ENCODE data around the gene MMS19.
"Not testable (repeated sequence)": the region's sequence is repeated elsewhere in the genome, so short reads cannot be mapped to it uniquely, and the experiment has no call there.

The MMS19 gene

DNA sequence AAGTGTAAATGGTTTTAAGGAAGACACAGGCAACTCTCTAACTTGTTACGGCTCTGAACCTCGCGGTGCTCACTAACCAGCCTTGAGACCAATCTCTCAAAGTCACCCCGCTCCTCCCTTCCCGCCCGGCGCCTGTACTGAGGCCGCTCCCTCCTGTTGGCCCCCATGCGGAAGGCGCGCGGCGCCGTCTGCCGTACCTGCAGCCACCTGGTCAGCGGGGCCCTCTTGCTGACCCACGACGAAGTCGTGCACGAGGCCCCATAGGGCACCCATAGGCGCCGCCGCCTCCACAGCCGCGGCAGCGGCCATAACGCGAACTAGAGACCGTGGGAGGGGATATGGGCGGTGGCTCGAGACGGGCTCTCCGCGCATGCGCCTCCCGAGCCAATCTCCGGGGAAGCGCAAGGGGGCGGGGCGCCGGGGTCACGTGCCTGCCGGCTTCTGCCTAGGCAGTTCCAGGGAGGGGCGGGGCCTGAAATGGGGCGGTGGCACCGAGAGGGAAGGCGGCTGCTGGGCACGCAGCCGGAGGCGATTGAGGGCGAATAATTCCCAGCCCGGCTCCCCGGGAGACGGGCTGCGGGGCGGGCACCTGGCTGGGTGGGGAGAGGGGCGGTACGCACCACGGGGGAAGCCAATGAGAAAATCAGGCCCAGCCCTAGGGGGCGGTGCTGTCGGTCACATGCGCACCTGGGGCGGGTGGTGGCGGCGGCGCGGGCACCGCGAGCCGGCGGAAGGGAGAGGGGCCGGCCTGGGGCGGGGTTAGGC is at the start of gene MMS19:
Gene MMS19 (minus strand): TSS at position 347 of the 765 bp plus-strand sequence. CDS start 38 bp downstream, at position 309.
- DNase-seq: peak; percentile 99

DNA sequence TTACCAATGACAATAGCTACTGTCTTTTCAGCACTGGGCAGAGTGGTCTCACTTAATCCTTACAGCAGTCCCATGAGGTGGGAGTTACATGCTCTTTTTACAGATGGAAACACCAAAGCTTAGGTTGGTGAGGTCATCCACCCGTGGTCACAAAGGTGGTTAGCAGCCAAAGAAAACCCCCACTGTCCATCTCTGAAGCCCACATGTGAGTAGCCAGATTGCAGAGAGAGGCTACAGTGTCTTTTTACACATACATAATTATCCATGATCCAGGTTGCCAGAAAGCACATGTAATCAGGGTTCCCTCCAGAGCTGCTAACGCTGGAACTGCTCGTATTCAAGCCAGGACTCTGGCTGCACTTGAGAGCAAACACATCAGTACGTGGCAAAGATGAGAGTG is 49.7 kb upstream of the MMS19 start:
- no peak for DNase-seq

DNA sequence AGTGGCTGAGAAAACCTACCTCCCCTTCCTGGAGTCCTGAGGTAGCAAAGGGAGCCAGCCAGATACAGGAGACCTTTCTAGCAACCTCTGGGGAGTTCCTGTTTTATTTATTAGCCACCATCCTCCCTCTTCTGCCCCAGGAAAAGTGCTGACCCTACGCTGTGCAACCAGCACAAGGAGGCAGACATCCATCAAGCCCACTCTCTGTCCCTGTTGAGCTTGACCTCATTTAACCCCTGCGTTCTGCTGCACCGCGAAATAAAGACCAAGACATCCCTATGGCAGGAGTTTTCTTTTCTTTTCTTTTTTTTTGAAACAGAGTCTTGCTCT is 49.0 kb upstream of the MMS19 start:
- no peak for DNase-seq

DNA sequence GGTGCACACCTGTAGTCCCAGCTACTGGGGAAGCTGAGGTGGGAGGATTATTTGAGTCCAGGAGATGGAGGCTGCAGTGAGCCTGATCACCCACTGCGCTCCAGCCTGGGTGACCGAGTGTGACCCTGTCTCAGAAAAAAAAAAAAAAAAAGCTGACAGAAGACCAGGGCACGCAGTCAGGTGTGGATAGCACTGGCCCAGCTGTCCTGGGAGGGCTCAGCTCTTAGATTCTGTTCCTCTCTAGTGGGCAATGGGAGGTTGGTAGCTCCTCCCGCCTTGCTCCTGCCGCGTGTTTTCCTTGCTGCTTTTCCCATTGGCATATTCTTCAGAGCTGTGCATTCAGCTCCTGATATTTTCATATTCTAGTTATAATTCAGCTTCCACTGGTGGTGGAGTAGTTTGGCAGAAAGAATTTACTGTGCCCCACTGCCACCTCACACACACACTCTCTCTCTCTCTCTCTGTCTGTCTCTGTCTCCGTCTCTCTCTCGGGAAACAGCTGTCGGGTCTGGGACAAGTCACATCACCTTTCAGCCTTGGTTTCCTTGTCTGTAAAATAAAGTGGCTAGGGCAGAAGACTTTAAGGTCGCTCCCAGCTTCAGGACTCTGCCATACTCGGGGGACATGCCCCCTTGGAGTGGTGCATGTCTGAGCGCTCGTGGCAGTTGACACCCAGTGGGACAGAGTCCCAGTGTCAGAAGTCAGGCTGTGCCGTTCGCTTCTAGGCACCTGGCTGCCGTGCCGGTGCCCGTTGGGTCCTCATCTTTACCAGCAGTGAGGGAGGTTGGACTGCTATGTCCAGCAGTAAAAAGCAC is 48.4 kb upstream of the MMS19 start:
- no peak for DNase-seq

- DNase-seq: no peak
Observed at GRCh38 chr10:97543025-97543546, 44.9 kb upstream of the MMS19 start.

DNA sequence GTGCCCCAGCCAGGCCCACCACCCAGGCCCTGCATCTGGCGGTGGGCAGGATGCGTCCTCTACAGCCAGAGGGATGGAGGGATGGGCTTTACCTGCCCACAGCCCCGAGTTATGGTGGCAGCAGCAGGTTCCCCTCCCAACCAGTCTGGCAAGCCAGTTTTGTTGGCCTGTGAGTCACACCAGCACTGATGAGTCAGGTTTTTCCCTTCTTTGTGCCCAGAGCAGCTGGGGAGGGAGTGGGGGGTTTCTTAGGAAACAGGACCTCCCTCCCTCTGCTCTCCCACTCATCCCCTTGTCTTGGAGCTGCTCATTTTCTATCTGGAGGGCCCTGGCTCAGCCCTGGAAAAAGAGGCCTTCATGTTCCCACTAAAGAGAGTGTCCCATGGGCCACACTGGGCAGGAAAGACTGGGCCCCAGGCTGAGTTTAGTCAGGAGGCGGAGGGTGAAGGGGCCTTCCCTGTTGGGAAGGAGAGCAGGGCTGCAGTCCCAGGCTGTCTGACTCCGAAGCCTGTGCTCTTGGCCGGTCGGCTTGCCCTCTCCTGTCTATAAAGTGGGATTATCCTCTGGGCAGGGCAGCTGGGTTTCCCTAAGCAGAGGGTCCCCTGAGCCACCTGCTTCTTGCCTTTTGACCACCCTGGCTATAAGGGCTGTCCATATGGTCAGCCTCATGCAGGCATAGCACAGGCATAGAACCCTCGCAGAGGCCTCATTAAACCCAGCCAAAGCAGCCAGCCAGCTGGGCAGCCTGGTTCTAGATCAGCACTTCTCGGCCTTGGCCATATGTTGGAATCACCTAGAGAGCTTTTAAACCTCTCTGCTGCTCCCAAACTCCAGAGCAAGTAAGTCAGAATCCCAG is 44.2 kb upstream of the MMS19 start:
- DNase-seq: no peak

DNA sequence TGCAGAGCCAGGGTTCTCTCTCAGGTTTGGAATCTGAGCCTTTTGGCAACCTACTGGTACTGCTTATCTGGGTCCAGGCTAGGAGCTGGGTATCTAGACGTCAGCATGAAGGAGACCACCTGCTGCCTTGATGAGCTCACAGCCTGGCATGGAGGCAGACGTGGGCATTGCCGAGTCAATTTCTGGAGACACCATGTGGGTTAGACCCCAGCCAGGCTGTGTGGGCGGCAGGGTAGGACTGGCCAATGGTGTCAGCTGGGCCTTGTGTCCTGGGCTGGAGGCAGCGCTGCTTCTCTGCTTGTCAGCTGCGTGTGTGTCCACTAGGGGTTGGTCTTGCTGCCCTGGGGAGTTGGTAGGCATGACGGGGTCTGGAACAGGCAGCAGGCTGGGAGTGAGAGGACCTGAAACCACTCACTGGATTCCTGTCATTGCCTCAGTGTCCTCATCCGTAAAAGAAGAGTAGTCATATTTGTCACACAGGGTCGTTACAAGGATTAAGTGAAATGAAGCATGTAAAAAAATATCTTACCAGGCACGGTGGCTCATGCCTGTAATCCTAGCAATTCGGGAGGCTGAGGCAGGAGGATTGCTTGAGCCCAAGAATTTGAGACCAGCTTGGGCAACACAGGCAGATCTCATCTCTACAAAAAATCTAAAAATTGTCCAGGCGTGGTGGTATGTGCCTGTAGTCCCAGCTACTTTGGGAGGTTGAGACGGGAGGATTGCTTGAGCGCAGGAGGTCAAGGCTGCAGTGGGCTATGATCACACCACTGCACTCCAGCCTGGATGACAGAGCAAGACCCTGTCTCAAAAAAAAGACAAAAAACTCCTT is 42.7 kb upstream of the MMS19 start:
- no peak for DNase-seq

GRCh38 chr10:97539523-97540200 is 41.4 kb upstream of the MMS19 start:
- DNase-seq: no peak

GRCh38 chr10:97538839-97539238 is 40.6 kb upstream of the MMS19 start:
- no peak for DNase-seq

GRCh38 chr10:97538411-97538810 is 40.2 kb upstream of the MMS19 start:
- no peak for DNase-seq

DNA sequence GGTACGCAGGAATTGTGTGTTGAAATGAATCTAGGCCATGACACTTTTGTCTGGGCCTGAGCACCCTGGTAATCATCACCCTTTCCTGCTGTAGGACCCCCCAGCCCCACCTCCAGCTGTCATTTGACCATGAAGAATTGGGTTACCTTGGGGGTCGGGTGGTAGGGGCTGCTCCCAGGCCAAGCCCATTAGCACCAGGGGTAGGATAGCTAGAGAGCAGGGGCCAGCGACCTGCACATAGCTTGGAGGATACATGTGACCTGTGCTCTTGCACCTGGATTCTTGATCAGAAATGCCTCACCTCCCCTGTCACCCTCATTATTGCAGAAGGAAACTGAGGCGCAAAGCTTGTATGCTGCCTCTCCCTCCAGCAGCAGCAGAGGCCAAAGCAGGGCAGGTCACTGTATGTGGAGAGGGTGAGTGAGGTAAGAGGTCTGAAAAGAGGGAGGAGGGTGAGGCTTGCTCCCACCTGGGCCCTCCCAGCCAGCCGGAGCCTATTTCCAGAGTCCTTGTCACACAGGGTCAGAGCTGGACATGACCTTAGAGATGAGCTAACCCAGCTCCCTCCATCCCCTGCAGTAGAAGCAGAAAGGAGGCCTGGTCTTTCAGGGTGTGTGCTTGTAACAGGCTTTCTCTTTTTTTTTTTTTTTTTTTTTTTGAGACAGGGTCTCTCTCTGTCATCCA is 39.1 kb upstream of the MMS19 start:
- no peak for DNase-seq

DNA sequence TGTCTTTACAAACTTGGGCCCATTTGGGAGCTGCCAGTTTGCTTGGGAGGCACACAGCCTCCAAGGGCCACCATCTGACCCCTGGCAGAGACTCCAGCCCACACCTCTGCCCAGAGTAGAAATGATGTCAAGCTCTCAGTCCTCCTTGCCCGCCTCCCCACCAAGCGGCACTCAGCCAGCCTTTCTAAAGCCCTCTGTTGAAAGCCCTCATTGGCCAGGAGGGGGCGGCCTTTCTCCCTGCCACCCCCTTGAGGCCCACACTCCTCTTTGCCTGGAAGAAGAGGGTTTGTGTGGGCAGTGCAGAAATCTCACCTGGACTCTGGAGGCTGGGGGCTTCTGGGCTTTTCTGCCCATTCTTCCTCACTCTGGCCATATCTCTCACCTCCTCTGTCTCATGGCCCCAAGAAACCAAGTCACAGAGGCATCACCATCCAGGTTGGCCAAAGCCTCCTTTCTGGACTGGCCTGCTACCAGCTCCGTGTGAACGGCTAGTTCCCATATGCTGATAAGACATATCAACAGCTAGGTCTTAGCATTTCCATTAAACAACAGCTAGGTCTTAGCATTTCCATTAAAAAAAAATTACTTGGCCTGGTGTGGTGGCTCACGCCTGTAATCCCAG is 36.6 kb upstream of the MMS19 start:
- DNase-seq: no peak

DNA sequence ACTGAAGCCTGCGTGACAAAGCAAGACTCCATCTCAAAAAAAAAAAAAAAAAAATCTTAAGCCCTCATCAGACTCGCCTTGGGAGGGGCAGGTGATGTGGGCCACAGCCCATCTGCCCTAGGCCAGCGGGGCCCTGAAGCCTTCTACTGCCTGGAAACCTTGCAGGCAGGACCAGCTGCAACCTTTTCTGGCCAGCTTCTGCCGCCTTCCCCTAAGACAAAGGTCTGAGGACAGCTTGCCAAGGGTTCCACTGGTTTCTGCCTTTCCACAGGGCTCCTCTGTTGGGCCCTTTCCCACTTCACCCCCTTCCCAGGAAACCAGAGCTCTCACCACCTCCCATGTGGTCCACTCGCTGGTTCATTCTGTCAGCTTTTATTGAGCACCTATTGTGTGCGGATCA is 35.7 kb upstream of the MMS19 start:
- DNase-seq: no peak

DNA sequence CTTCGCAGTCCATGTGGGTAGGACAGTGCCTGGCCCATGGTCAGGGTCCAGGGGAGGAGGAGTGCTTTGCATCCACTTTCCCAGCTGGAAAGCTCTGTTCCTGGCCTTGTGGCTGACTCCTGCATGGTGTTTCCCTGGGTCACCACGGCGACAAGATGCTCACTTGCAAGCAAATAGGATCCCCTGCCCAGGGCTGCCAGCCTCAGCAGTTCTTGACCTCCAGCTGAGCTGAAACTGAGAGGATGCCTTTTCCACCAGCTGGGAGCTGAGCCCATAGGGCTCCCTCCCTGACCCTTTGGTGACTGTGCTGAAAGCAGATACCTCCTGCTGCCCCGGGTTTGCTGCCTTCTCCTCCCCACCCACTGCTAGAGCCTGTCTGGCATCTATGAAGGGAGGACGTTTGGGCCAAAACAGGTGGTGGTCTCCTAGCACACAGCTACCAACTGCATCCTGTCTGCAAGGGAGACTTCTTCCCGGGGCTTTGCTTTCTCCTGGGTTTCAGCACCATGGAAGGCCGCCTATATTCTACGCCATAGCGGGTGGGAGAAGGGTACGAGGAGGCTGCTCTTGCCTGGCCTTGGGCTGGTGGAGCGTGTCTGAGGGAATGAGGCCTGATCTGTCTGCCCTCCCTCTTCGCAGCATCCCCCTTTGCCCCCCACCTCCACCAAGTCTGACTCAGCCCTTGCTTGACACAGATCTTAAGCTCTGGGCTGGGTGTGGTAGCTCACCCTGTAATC is 34.9 kb upstream of the MMS19 start:
- DNase-seq: no peak

- no peak for DNase-seq
Observed at GRCh38 chr10:97531401-97531986, 33.3 kb upstream of the MMS19 start.

DNA sequence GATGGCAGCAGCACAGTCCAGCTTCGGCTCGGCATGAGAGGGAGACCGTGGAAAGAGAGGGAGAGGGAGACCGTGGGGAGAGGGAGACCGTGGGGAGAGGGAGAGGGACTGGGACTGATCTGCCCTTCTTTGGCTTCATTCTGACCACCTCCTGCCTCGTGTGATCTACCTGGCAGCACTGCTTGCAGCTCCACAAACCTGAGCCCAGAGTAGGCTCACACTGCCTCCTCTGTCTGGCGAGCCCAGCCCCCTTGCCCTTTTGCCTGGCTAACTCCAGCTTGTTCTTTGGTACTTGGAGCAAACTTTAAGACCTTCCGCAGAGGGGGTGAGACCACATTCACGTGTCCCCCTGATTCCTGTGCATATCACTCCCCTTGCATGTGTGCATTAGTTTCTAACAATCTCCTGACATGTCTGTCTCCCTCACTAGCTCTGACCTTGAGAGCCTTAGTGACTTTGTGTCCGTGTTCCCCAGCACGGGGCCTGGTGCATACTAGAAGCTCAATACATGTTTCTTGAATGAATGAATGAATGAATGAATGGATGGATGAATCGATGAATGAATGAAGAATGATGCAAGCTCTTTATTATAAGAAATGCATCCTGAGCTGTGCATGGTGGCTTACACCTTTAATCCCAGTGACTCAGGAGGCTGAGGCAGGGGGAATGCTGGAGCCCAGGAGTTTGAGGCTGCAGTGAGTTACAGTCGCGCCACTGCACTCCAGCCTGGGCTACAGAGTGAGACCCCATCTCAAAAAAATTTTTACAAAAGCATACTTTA is 31.7 kb upstream of the MMS19 start:
- no peak for DNase-seq

DNA sequence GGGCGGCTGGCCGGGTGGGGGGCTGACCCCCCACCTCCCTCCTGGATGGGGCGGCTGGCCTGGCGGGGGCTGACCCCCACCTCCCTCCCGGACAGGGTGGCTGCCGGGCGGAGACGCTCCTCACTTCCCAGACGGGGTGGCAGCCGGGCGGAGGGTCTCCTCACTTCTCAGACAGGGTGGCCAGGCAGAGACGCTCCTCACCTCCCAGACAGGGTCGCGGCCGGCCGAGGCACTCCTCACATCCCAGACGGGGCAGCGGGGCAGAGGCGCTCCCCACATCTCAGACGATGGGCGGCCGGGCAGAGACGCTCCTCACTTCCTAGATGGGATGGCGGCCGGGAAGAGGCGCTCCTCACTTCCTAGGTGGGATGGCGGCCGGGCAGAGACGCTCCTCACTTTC is 30.7 kb upstream of the MMS19 start:
- DNase-seq: not testable (repeated sequence)

DNA sequence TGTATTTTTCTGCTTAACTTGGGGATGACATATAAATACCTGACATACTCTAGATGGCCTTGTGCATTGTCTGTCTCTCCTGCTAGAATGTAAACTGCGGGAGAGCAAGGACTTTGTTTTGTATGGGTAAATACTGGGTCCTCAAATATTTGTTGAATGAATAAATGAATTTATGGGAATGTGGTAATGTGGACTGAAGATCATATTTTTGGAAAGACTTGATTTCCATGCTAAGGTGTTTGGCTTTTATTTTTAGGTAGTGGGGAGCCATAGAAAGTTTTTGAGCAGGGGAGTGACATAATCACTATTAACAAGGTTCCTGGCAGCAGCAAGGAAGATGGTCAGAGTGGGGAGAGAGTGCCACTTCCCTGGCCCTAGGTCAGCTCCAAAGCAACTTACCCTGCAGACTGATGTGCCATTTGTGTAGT is 27.5 kb upstream of the MMS19 start:
- DNase-seq: no peak

DNA sequence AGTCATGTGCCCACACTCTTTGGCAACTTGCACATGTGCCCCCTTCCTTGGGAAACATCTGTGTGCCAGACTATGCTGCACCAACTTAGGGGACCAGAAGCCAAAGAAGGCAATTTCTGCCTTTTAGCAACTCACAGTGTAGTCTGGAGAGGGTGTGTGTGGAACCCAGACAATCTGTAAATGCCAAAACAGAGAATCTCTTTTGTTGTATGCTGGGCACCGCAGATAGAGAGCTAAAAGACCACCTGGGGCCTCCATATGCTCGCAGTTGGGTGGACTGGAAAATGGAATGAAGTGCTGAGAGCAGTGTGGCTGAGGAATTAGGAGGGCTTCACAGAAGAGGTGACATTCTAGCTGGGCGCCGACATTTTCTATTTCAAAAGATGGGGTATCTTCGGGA is 26.9 kb upstream of the MMS19 start:
- no peak for DNase-seq
